ENCODE data around the gene SYNE1. TPM values are rescaled to one million over a fixed set of nuclear protein-coding genes. Genes with fewer than 3 reads are reported as not detected.
"Not testable (repeated sequence)": the region's sequence is repeated elsewhere in the genome, so short reads cannot be mapped to it uniquely, and the experiment has no call there.

The SYNE1 gene
- polyA plus RNA-seq, 3 donors: 83.9 to 108 (median 92.5) TPM

DNA sequence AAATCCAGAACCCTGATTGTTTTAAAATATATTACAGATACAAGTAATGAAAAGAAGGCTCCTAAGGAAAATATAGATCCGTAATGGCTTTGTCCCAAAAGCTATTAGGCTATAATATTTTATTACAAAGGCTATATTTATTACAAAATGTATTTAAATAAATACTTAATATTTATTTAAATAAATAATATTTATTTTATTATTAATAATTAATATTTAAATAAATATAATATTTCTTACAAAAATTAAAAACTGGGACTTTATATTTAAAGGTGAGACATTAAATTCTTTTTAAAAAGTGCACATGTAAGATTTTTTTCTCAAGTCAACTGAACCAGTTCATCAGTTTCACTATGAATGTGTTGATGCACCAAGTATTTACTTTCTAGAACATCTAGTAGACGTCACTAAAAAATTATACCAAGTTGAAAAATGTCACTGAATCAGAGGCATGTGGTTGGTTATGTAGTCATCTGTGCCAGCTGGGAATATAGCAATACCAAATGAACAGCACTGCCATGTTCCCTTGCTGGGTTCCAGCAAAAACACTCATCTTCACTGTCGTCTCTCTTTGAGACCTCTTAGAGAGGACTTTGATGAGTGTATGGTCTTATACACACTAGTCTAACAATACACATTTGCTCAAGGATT, 550.8 kb downstream of the SYNE1 start:
- no peak for DNase-seq (ENCODE audit: extremely low read depth in 1 of 11, low read depth in 9 of 11, low spot score in 4 of 11)

DNA sequence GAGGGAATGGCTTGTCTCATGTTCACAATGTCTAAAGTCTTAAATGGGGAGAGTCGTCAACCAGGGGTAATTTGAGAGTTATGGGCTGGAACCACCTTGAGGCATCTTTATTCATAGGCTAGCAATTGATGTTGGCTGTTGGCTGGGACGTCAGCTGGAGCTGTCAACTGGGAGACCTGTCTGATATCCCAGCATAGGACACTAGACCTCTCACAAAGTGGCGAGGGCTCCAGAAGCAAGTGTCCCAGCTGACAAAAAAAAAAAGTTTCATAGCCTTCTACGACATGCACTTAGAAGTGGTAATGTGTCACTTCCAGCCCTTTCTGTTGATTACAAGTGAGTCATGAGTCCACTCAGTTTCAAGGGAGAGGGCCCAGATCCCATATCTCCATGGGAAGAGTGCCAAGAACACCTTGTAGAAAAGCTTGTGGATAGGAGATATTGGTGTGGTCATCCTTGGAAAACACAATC, 551.7 kb downstream of the SYNE1 start:
- DNase-seq (ENCODE audit: extremely low read depth in 1 of 11, low read depth in 9 of 11, low spot score in 4 of 11): peak in 5 of 11 donors; percentile 15 to 34 (median 20)

DNA sequence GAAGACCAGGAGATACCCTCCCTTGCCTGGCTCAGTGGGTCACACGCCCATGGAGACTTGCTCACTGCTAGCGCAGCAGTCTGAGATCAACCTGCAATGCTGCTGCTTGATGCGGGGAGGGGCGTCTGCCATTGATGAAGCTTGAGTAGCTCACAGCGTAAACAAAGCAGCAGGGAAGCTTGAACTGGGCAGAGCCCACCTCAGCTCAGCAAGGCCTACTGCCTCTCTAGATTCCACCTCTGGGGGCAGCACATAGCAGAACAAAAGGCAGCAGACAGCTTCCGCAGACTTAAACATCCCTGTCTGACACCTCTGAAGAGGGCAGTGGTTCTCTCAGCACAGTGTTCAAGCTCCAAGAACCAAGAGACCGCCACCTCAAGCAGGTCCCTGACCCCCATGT, 558.4 kb downstream of the SYNE1 start:
- no peak for DNase-seq (ENCODE audit: extremely low read depth in 1 of 11, low read depth in 9 of 11, low spot score in 4 of 11)

DNA sequence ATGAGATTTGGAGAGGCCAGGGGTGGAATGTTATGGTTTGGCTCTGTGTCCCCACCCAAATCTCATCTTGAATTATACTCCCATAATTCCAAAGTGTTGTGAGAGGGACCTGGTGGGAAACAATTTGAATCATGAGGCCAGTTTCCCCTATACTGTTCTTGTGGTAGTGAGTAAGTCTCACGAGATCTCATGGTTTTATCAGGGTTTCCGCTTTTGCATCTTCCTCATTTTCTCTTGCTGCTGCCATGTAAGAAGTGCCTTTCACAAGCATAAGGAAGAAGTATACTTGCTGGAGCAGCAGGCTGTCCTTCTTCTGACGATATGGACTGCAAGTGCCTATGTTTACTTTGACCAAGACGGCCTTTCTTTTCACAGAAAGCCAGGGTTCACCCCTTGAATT, 559.2 kb downstream of the SYNE1 start:
- DNase-seq (ENCODE audit: extremely low read depth in 1 of 11, low read depth in 9 of 11, low spot score in 4 of 11): no peak

DNA sequence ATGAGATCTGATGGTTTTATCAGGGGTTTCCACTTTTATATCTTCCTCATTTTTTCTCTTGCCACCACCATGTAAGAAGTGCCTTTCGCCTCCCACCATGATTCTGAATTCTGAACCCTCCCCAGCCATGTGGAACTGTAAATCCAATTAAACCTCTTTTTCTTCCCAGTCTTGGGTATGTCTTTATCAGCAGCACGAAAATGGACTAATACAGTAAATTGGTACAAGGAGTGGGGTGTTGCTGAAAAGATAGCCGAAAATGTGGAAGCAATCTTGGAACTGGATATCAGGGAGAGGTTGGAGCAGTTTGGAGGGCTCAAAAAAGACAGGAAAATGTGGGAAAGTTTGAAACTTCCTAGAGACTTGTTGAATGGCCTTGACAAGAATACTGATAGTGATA, 560.9 kb downstream of the SYNE1 start:
- not testable (repeated sequence) for DNase-seq (ENCODE audit: extremely low read depth in 1 of 11, low read depth in 9 of 11, low spot score in 4 of 11)

DNA sequence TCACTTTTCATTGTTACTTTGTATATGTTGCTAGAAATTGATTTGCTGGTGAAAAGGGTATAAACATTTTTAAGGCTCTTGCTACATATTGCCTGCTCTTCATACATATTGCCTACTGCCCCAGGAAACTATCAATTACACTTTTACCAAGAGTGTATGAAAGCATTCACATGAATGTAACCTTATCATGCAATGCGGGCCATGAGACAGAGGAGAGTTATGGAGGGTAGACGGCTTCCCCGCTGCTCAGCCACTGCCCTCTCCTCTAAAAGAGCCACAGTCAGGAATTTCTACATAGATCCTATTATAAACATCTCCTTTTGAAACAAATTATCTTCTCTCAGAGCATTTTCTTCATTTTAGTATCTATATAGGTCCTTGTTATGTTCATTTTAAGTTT, 565.3 kb downstream of the SYNE1 start:
- no peak for DNase-seq (ENCODE audit: extremely low read depth in 1 of 11, low read depth in 9 of 11, low spot score in 4 of 11)

Other genes with a start within 250 kb of the SYNE1 start
- gene MYCT1, start 60.5 kb upstream of the SYNE1 start, polyA plus RNA-seq (ENCODE audit: insufficient read length in 3 of 3): 10 to 100 TPM; 13.7 to 18.0 (median 16.3) TPM
- gene VIP, start 113.4 kb upstream of the SYNE1 start, polyA plus RNA-seq (ENCODE audit: insufficient read length in 3 of 3): 1 to 10 TPM in 2 of 3 donors, under 1 TPM in 1; 0.84 to 1.6 (median 1.0) TPM

Data from renal cortex interstitium (tissue), 11 donors.